Liver (tissue), 3 donors: ENCODE measurements around the gene ATP11A.

Experiments used
- CTCF ChIP-seq: fragments of 150-350 bp; IDR thresholded peaks from 2 replicates; pipeline ENCODE4 v1.5.1; 2017; ENCODE audit warnings: improper control_type of control experiment, low read depth, low read length; ENCODE audit not compliant: missing input control
- EGR1 ChIP-seq, 2 donors: IDR thresholded peaks; 2 replicates each; pipeline ENCODE4 v1.6.1; 2016 to 2018; ENCODE audit warnings: antibody characterized with exemption in 2 of 2, low read depth in 2 of 2
- FOXA2 ChIP-seq: IDR thresholded peaks from 2 replicates; pipeline ENCODE4 v1.6.1; 2016; ENCODE audit warnings: antibody characterized with exemption
- GABPA ChIP-seq, 2 donors: IDR thresholded peaks in 1 of 2; conservative IDR thresholded peaks in 1 of 2; 2 replicates each; pipeline ENCODE4 v1.6.1; 2016; ENCODE audit warnings: antibody characterized with exemption in 2 of 2, mild to moderate bottlenecking in 1 of 2, moderate library complexity in 1 of 2
- HNF4A ChIP-seq, 2 donors: conservative IDR thresholded peaks; 2 replicates each; pipeline ENCODE4 v1.6.1; 2016; ENCODE audit warnings: antibody characterized with exemption in 2 of 2, mild to moderate bottlenecking in 2 of 2
- JUND ChIP-seq, 2 donors: IDR thresholded peaks; 2 replicates each; pipeline ENCODE4 v1.6.1; 2016; ENCODE audit warnings: antibody characterized with exemption in 2 of 2
- MAX ChIP-seq: IDR thresholded peaks from 2 replicates; pipeline ENCODE4 v1.6.1; 2016; ENCODE audit warnings: antibody characterized with exemption
- RAD21 ChIP-seq, 2 donors: IDR thresholded peaks; 2 replicates each; pipeline ENCODE4 v1.6.1; 2016; ENCODE audit warnings: antibody characterized with exemption in 2 of 2, mild to moderate bottlenecking in 2 of 2
- REST ChIP-seq: IDR thresholded peaks from 2 replicates; pipeline ENCODE4 v1.6.1; 2016; ENCODE audit warnings: antibody characterized with exemption, mild to moderate bottlenecking
- RXRA ChIP-seq, 2 donors: IDR thresholded peaks; 2 replicates each; pipeline ENCODE4 v1.6.1; 2017 to 2018; ENCODE audit warnings: antibody characterized with exemption in 2 of 2, mild to moderate bottlenecking in 1 of 2
- SP1 ChIP-seq: IDR thresholded peaks from 2 replicates; pipeline ENCODE4 v1.6.1; 2018; ENCODE audit warnings: antibody characterized with exemption, mild to moderate bottlenecking
- TAF1 ChIP-seq: conservative IDR thresholded peaks from 2 replicates; pipeline ENCODE4 v1.6.1; 2016; ENCODE audit warnings: antibody characterized with exemption, mild to moderate bottlenecking
- YY1 ChIP-seq: IDR thresholded peaks from 2 replicates; pipeline ENCODE4 v1.6.1; 2016; ENCODE audit warnings: antibody characterized with exemption, mild to moderate bottlenecking
- donor health status: healthy.
- donor health status: healthy.

- TF ChIP-seq RAD21 (IDR thresholded peaks at IDR 0.05) (no peak), MAX (no peak), TAF1 (no peak), CTCF (no peak), EGR1 (IDR thresholded peaks at IDR 0.05; ENCODE audit: low read depth in 2 of 2) (no peak), YY1 (no peak), GABPA (IDR thresholded peaks at IDR 0.05 in 1 of 2, conservative IDR thresholded peaks at IDR 0.05 in 1 of 2) (no peak), HNF4A (conservative IDR thresholded peaks at IDR 0.05) (no peak), REST (no peak), JUND (IDR thresholded peaks at IDR 0.05) (no peak), RXRA (IDR thresholded peaks at IDR 0.05) (no peak), FOXA2 (no peak), SP1 (no peak)
Observed at GRCh38 chr13:112796190-112796915, 106.5 kb downstream of the ATP11A start.
